ENCODE measurements around the gene MIGA2.

- TF ChIP-seq CTCF (IDR thresholded peaks at IDR 0.05) (no peak), POLR2A (IDR thresholded peaks at IDR 0.05) (no peak)
Observed at GRCh38 chr9:129084087-129084486, 47.7 kb downstream of the MIGA2 start.

Data from esophagus squamous epithelium (tissue), 4 donors.